ENCODE measurements around the gene NAA50. TPM values are rescaled to one million over a fixed set of nuclear protein-coding genes. Genes with fewer than 3 reads are reported as not detected.

NAA50 gene
- total and polyA plus RNA-seq, 3 donors from 2014 or later, result 100.0 to 174 (median 139) TPM

DNA sequence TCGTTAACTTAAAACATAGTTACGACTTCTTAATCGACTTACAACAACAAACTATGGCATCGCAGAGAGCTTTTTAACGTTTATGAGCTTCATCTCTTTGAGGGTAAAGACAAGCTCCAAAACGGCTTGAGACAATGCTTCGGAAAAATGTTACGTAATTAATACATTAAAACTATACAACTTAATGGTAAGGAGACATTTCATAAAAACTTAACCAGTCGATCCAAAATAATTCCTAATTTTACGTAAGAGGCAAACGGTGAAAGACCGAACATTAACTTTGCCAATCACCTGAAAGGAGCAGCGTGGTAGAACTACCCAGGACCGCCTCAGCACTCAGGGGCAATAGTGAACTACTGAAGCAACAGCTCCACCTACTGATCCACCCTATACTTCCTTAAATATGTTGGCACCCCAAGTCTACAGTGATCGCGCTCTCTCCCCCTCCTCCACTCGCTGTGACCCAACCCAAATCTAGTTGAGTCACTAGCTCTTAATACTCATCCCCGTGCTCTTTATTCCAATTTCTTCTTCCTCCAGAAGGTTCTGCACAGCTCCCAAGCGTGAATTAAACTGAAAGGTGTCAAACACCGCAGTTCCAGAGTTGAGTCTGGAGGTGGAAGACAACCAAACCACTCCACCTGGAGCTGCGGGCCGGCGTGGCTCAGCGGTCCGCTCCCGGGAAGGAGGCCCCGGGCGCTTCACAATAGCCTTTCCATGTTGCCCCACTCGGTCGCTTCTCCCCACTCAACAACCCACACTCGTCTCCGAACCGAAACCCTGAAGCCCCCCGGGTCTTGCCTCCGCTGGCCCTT, 901 bp downstream of the NAA50 start:
- 0 to 1% methylated on average over 26 to 35 of the region's 35 CpGs for WGBS, 2 donors
- Histone ChIP-seq H3K9me3 (no peaks in the 10 kb centered on the region), H3K36me3 (ENCODE audit: low read depth, missing control alignments) (no peaks in the 10 kb centered on the region), H3K27me3 (no peaks in the 10 kb centered on the region), H3K27ac (peak overlapping the region; percentile 99 to 100), H3K4me3 (peak overlapping the region; percentile 97 to 98), H3K4me1 (peaks cover 24% of the 10 kb centered on the region)
- TF ChIP-seq POLR2A (IDR thresholded peaks at IDR 0.05), result no peak
- TF ChIP-seq, protein P1, sequence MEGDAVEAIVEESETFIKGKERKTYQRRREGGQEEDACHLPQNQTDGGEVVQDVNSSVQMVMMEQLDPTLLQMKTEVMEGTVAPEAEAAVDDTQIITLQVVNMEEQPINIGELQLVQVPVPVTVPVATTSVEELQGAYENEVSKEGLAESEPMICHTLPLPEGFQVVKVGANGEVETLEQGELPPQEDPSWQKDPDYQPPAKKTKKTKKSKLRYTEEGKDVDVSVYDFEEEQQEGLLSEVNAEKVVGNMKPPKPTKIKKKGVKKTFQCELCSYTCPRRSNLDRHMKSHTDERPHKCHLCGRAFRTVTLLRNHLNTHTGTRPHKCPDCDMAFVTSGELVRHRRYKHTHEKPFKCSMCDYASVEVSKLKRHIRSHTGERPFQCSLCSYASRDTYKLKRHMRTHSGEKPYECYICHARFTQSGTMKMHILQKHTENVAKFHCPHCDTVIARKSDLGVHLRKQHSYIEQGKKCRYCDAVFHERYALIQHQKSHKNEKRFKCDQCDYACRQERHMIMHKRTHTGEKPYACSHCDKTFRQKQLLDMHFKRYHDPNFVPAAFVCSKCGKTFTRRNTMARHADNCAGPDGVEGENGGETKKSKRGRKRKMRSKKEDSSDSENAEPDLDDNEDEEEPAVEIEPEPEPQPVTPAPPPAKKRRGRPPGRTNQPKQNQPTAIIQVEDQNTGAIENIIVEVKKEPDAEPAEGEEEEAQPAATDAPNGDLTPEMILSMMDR (IDR thresholded peaks at IDR 0.05), result peak in 2 of 3 experiments; percentile 55 to 69
- peak; percentile 89 for DNase-seq
- intact Hi-C loops (cut with DNase I; ENCODE audit: low total_unique reads), result no loop called here

DNA sequence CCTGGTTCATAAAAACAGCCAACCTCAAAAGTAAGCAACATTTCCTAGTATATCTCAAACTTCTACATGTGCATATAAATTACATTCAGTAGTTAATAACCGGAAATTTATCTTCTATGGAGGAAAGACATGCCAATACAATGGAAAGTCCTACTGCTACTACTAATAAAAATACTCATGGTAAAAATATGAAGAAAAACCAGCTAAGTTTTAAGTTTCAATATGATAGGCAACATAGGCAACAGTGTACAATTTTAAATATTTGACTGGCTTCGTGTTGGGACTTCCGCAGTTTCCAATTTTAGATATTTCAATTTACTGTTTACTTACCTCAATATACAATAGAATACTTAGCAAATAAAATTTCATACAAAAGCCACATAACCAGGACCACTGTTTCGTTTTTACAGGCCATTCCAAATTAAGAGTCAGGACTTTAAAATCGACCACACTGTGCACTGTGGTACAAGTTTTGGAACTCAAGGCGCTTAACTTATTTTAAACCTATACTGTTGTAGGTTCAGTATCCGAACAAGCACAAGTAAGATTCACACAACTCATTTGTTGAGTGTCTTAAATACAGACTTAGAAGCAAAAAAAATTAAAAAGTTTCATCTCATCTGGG, 2.9 kb downstream of the NAA50 start:
- Histone ChIP-seq H3K36me3 (ENCODE audit: low read depth, missing control alignments) (no peaks in the 10 kb centered on the region), H3K4me3 (no peak overlapping the region), H3K27ac (peak overlapping the region in 1 of 2 donors; percentile 15), H3K27me3 (no peaks in the 10 kb centered on the region), H3K9me3 (no peaks in the 10 kb centered on the region), H3K4me1 (peaks cover 28% of the 10 kb centered on the region)
- DNase-seq, result no peak
- WGBS, 2 donors, result 55 to 66% methylated on average over 7 of the region's 7 CpGs
- no peak for TF ChIP-seq POLR2A (IDR thresholded peaks at IDR 0.05)
- TF ChIP-seq, protein P1 (IDR thresholded peaks at IDR 0.05), result no peak
- intact Hi-C loops (cut with DNase I; ENCODE audit: low total_unique reads), result no loop called here

DNA sequence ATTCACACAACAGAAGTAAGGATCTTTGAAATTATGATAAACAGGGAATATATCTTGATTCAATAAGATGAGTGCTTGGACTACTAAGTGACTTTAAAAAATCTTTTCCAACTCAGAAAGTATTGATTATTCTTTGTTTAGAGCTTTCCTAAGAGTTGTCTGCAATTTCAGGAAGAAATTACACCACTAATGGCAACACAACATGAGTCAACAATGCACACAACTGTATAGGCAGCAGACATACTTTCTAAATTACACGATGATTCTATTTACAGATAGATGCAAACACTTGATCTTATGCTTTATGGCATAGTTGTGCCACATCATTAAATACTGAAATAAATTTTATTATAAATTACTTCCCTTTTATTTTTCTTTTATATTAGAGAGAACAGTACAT, 4.4 kb downstream of the NAA50 start:
- WGBS, 2 donors, result 88 to 91% methylated on average over 1 of the region's 1 CpG
- H3K36me3 ChIP-seq (ENCODE audit: low read depth, missing control alignments), result no peaks in the 10 kb centered on the region
- no peak overlapping the region for H3K4me3 ChIP-seq
- H3K27ac ChIP-seq, result no peak overlapping the region
- intact Hi-C loops (cut with DNase I; ENCODE audit: low total_unique reads), result no loop called here
- DNase-seq, result no peak
- peaks cover 33% of the 10 kb centered on the region for H3K4me1 ChIP-seq
- no peaks in the 10 kb centered on the region for H3K27me3 ChIP-seq
- no peaks in the 10 kb centered on the region for H3K9me3 ChIP-seq
- TF ChIP-seq, protein P1 (IDR thresholded peaks at IDR 0.05), result no peak
- no peak for TF ChIP-seq POLR2A (IDR thresholded peaks at IDR 0.05)

DNA sequence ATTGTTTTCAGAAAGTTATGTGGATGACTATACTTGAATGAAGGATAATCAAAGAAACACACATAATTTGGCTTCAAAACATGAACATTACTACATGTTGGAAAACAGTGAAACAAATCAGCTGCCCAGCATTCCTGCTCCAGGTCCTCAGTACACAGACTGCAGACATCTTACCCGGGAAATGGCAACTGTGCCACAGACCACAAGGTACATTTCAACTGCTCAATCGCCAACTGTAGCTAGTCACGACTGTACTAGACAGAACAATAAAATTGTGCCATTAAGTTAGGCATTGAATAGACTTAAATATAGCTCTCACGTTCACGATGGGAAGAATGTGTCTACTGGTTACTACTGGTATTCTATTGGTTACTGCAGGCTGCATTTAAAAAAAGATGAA, 5.0 kb downstream of the NAA50 start:
- Histone ChIP-seq H3K27ac (peak overlapping the region in 1 of 2 donors; percentile 46), H3K36me3 (ENCODE audit: low read depth, missing control alignments) (no peaks in the 10 kb centered on the region), H3K9me3 (no peaks in the 10 kb centered on the region), H3K27me3 (no peaks in the 10 kb centered on the region), H3K4me1 (peaks cover 33% of the 10 kb centered on the region), H3K4me3 (no peak overlapping the region)
- WGBS, 2 donors, result 55 to 65% methylated on average over 5 of the region's 5 CpGs
- DNase-seq, result no peak
- intact Hi-C loops (cut with DNase I; ENCODE audit: low total_unique reads), result no loop called here
- no peak for TF ChIP-seq POLR2A (IDR thresholded peaks at IDR 0.05)
- TF ChIP-seq, protein P1 (IDR thresholded peaks at IDR 0.05), result no peak
